Measurements from ENCODE around the gene HAUS8. TPM values are rescaled to one million over a fixed set of nuclear protein-coding genes. Genes with fewer than 3 reads are reported as not detected.

Gene HAUS8
- total RNA-seq, 4 donors from 2014 or later, result 0.97 to 4.5 (median 3.3) TPM

GRCh38 chr19:17060802-17061201 is 14.4 kb downstream of the HAUS8 start:
- Histone ChIP-seq H3K4me3 (no peak overlapping the region), H3K9me3 (no peaks in the 10 kb centered on the region), H3K4me1 (no peaks in the 10 kb centered on the region), H3K27ac (no peak overlapping the region), H3K36me3 (peaks cover 0 to 25% of the 10 kb centered on the region in 2 donors), H3K27me3 (no peaks in the 10 kb centered on the region)
- ATAC-seq, result no peak
- no peak for DNase-seq
- TF ChIP-seq CTCF (IDR thresholded peaks at IDR 0.05 in 4 of 5, conservative IDR thresholded peaks at IDR 0.05 in 1 of 5), result no peak
- no peak for TF ChIP-seq POLR2A (IDR thresholded peaks at IDR 0.05)
- in situ Hi-C loops (cut with MboI; ENCODE audit: low sequenced_read_pairs in 4 of 4) (loop anchor here in 2 of 4 donors (5.0 kb wide), 2 partner anchors 221 to 226 kb away; partner anchors contain the start of gene ANKLE1 (in 1 of the 2)), intact Hi-C loops (cut with DNase I; ENCODE audit: low total_unique reads) (no loop called here)

- no peaks in the 10 kb centered on the region for H3K9me3 ChIP-seq
- in situ Hi-C loops (cut with MboI; ENCODE audit: low sequenced_read_pairs in 4 of 4), result loop anchor here in 1 of 4 donors (10.0 kb wide), 1 partner anchor 283 kb away; no protein-coding TSS in a partner anchor
- H3K4me3 ChIP-seq, result no peak overlapping the region
- DNase-seq (no peak), ATAC-seq (no peak)
- H3K27me3 ChIP-seq, result no peaks in the 10 kb centered on the region
- no peak overlapping the region for H3K27ac ChIP-seq
- peaks cover 0 to 32% of the 10 kb centered on the region in 2 donors for H3K36me3 ChIP-seq
- no peak for TF ChIP-seq CTCF (IDR thresholded peaks at IDR 0.05 in 4 of 5, conservative IDR thresholded peaks at IDR 0.05 in 1 of 5)
- no peak for TF ChIP-seq POLR2A (IDR thresholded peaks at IDR 0.05)
- H3K4me1 ChIP-seq, result no peaks in the 10 kb centered on the region
- intact Hi-C loops (cut with DNase I; ENCODE audit: low total_unique reads), result no loop called here
These were observed 17.0 kb downstream of the HAUS8 start for GRCh38 chr19:17058236-17058635.

- DNase-seq (no peak), ATAC-seq (no peak)
- no peaks in the 10 kb centered on the region for H3K27me3 ChIP-seq
- no peak overlapping the region for H3K27ac ChIP-seq
- in situ Hi-C loops (cut with MboI; ENCODE audit: low sequenced_read_pairs in 4 of 4), result loop anchor here in 1 of 4 donors (10.0 kb wide), 1 partner anchor 281 kb away; no protein-coding TSS in a partner anchor
- intact Hi-C loops (cut with DNase I; ENCODE audit: low total_unique reads), result no loop called here
- peaks cover 0 to 42% of the 10 kb centered on the region in 2 donors for H3K36me3 ChIP-seq
- TF ChIP-seq POLR2A (IDR thresholded peaks at IDR 0.05), result no peak
- no peak for TF ChIP-seq CTCF (IDR thresholded peaks at IDR 0.05 in 4 of 5, conservative IDR thresholded peaks at IDR 0.05 in 1 of 5)
- no peaks in the 10 kb centered on the region for H3K9me3 ChIP-seq
- no peak overlapping the region for H3K4me3 ChIP-seq
- H3K4me1 ChIP-seq, result no peaks in the 10 kb centered on the region
These were observed 19.6 kb downstream of the HAUS8 start for GRCh38 chr19:17055636-17056035.

GRCh38 chr19:17054746-17055145 is 20.5 kb downstream of the HAUS8 start:
- Histone ChIP-seq H3K4me3 (no peak overlapping the region), H3K27ac (no peak overlapping the region), H3K36me3 (peaks cover 0 to 40% of the 10 kb centered on the region in 2 donors), H3K9me3 (no peaks in the 10 kb centered on the region), H3K4me1 (no peaks in the 10 kb centered on the region), H3K27me3 (no peaks in the 10 kb centered on the region)
- DNase-seq (no peak), ATAC-seq (no peak)
- TF ChIP-seq POLR2A (IDR thresholded peaks at IDR 0.05), result no peak
- no peak for TF ChIP-seq CTCF (IDR thresholded peaks at IDR 0.05 in 4 of 5, conservative IDR thresholded peaks at IDR 0.05 in 1 of 5)
- in situ Hi-C loops (cut with MboI; ENCODE audit: low sequenced_read_pairs in 4 of 4) (loop anchor here in 1 of 4 donors (10.0 kb wide), 1 partner anchor 280 kb away; no protein-coding TSS in a partner anchor), intact Hi-C loops (cut with DNase I; ENCODE audit: low total_unique reads) (no loop called here)
